Nephron (organoid): Measurements from ENCODE around the gene FXYD4.

Experiments used
- H3K27ac Mint-ChIP-seq, 3 experiments: 2 replicates each; pipeline ENCODE4 v1.8.0; 2020; ENCODE audit warnings: mixed read lengths in 3 of 3, mild to moderate bottlenecking in 2 of 3, moderate library complexity in 1 of 3
- H3K27me3 Mint-ChIP-seq: 2 replicates; pipeline ENCODE4 v1.8.0; 2021; ENCODE audit warnings: low read depth, mild to moderate bottlenecking, moderate library complexity, mixed read lengths
- H3K36me3 Mint-ChIP-seq: 2 replicates; pipeline ENCODE4 v1.8.0; 2020; ENCODE audit warnings: low read depth, mixed read lengths
- H3K4me1 Mint-ChIP-seq: 2 replicates; pipeline ENCODE4 v1.8.0; 2020; ENCODE audit warnings: mixed read lengths
- H3K4me3 Mint-ChIP-seq, 3 experiments: 2 replicates each; pipeline ENCODE4 v1.8.0; 2020; ENCODE audit warnings: mild to moderate bottlenecking in 3 of 3, mixed read lengths in 3 of 3, moderate library complexity in 2 of 3
- H3K9me3 Mint-ChIP-seq: 2 replicates; pipeline ENCODE4 v1.8.0; 2020; ENCODE audit warnings: mixed read lengths
- TF ChIP-seq, protein P1 (sequence below), 3 experiments: fragments of 200-600 bp; sonication (generic); IDR thresholded peaks; one replicate each; pipeline ENCODE4 v1.5.0; 2021; ENCODE audit warnings: antibody characterized with exemption in 3 of 3; ENCODE audit not compliant: unreplicated experiment in 3 of 3

FXYD4 gene

DNA sequence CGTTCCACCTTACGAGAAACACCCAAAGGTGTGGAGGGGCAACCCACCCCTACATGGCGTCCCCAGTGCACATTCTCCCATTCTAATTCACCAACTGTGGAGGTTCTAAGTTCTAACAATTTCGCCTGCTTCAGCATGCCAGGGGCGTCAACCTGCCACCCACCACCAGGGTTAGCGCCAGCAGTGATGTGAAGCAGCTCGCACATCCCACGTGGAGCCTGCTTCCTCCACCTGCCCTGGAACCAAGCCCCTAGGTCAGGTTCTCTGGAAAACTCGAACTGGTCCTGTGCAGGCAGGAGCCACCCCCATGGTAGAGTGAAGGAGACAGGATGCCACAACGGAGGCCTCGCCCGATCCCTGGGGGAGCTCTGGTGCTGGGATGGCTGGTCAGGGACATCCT is 33.3 kb upstream of the FXYD4 start:
- Mint-ChIP-seq H3K36me3 (no peaks in the 10 kb centered on the region), H3K9me3 (no peaks in the 10 kb centered on the region), H3K27ac (peak overlapping the region in 1 of 3 experiments; percentile 24), H3K4me1 (peaks cover 13% of the 10 kb centered on the region), H3K27me3 (peaks cover 15% of the 10 kb centered on the region), H3K4me3 (no peak overlapping the region)
- TF ChIP-seq, protein P1, sequence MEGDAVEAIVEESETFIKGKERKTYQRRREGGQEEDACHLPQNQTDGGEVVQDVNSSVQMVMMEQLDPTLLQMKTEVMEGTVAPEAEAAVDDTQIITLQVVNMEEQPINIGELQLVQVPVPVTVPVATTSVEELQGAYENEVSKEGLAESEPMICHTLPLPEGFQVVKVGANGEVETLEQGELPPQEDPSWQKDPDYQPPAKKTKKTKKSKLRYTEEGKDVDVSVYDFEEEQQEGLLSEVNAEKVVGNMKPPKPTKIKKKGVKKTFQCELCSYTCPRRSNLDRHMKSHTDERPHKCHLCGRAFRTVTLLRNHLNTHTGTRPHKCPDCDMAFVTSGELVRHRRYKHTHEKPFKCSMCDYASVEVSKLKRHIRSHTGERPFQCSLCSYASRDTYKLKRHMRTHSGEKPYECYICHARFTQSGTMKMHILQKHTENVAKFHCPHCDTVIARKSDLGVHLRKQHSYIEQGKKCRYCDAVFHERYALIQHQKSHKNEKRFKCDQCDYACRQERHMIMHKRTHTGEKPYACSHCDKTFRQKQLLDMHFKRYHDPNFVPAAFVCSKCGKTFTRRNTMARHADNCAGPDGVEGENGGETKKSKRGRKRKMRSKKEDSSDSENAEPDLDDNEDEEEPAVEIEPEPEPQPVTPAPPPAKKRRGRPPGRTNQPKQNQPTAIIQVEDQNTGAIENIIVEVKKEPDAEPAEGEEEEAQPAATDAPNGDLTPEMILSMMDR (IDR thresholded peaks at IDR 0.05; ENCODE audit: unreplicated experiment in 3 of 3): no peak

DNA sequence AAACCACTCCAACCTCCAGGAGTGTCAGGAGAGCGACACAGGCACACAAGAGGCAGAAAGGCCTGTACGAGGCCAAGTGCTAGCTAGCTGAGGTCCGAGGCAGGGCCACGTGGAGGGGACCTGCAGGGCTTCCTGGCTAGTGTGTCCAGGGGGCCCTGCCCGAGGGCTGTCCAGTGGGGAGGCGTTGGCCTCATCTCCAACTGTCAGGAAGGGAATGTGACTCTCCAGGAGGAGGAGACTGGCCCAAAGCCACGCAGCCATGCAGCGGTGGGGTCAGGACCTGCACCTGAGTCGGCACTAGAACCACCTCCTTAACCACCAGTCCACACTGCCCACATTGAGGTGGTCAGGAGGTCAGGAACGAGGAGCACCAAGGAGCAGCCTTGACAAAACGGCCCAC is 32.3 kb upstream of the FXYD4 start:
- TF ChIP-seq, protein P1 (IDR thresholded peaks at IDR 0.05; ENCODE audit: unreplicated experiment in 3 of 3): no peak
- Mint-ChIP-seq H3K4me1 (peaks cover 13% of the 10 kb centered on the region), H3K27ac (no peak overlapping the region), H3K27me3 (peaks cover 14% of the 10 kb centered on the region), H3K4me3 (no peak overlapping the region), H3K36me3 (no peaks in the 10 kb centered on the region), H3K9me3 (no peaks in the 10 kb centered on the region)

DNA sequence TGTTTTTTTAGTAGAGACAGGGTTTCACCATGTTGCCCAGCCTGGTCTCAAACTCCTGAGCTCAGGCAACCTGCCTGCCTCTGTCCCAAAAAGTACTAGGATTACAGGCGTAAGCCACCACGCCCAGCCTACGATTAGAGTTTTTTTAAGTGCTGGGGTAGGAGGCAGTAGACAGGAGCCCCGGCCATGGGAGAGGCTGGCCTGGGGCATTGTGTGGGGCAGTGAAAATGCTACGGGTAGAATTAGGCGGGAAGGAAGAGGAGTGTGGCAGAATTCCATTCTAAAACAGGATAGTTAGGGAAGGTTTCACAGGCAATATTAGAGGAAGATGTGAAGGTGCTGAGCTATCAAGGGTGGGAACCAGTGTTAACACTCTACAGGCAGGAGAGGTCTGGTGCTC is 31.3 kb upstream of the FXYD4 start:
- Mint-ChIP-seq H3K36me3 (no peaks in the 10 kb centered on the region), H3K27me3 (peaks cover 14% of the 10 kb centered on the region), H3K4me1 (peaks cover 13% of the 10 kb centered on the region), H3K27ac (no peak overlapping the region), H3K9me3 (no peaks in the 10 kb centered on the region), H3K4me3 (no peak overlapping the region)
- TF ChIP-seq, protein P1 (IDR thresholded peaks at IDR 0.05; ENCODE audit: unreplicated experiment in 3 of 3): no peak

DNA sequence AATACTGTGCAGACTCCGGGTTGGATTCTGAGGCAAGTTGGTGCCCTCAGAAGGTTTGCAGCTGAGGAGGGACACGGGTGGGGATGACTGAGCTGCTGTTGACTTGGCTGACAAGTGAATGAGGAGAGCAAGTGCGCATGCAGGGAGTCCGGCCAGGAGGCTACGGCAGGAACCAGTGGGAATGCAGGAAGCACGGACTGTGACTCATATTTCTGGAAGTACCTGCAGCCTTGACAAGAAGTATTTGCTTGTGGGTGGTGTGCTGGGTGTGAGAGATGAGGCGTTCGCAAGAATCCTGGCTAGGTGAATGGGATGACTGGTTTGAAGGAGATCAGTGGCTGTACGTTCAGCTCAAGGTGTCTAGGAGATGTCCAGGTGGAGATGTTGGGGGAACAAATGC is 30.8 kb upstream of the FXYD4 start:
- peaks cover 14% of the 10 kb centered on the region for H3K27me3 Mint-ChIP-seq
- H3K36me3 Mint-ChIP-seq: no peaks in the 10 kb centered on the region
- H3K27ac Mint-ChIP-seq: no peak overlapping the region
- no peaks in the 10 kb centered on the region for H3K9me3 Mint-ChIP-seq
- TF ChIP-seq, protein P1 (IDR thresholded peaks at IDR 0.05; ENCODE audit: unreplicated experiment in 3 of 3): no peak
- H3K4me3 Mint-ChIP-seq: no peak overlapping the region
- H3K4me1 Mint-ChIP-seq: peaks cover 13% of the 10 kb centered on the region

DNA sequence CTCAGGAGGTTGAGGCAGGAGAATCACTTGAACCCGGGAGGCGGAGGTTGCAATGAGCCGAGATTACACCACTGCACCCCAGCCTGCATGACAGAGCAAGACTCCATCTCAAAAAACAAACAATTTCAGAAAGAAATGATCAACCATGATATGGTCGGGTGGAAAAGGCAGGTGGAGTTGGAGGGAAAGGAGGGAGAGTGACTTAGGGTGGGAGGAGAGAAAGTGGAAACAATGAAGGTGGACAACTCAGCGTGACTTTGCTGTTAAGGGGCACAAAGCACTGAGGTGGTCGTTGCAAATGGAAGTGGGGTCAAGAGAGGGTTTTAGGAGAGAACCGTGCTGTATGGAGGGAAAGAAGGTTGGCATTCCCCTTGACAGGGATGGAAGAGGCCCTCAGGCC is 30.0 kb upstream of the FXYD4 start:
- Mint-ChIP-seq H3K4me1 (peaks cover 13% of the 10 kb centered on the region), H3K27ac (no peak overlapping the region), H3K4me3 (no peak overlapping the region), H3K27me3 (peaks cover 10% of the 10 kb centered on the region), H3K36me3 (no peaks in the 10 kb centered on the region), H3K9me3 (no peaks in the 10 kb centered on the region)
- TF ChIP-seq, protein P1 (IDR thresholded peaks at IDR 0.05; ENCODE audit: unreplicated experiment in 3 of 3): no peak

DNA sequence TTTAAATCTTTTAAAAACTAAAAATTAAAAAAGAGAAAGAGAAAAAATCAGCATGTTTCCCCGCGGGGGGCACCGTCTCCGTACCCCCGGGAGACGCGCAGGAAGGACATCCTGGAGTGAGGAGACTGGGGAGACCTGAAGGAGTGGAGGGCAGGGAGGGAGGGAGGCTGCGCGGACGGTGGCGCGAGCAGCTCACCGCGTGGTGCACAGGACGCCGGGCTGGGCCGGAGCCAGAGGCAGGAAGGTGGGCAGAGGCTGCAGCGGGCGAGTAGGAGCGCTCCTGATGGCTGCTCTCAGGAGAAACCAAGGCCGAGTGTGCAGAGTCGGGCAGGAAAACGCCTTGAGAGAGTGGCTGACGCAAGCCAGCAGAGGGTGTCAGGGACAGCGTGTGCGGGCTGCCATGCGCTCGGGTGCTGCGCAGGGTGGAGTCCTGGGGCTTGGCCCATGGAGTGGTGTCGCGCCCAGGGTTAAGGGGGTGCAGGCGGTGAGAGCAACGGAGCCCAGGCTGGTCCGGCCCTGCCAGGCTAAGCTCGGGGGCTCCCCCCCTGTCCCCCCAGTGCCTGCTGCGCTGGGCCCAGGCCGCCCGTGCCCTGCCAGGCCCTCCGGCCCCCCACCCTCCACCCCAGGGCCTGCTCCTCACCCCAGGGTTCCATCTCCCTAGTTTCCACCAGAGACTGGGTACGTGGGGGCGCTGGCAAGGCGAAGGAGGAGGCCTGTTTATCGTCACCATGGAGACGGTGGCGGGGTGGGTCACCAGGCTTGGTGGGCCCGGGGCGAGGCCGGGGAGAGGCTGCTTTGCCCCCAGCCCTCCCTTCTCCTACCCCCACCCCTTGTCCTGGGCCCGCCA is 28.9 kb upstream of the FXYD4 start:
- Mint-ChIP-seq H3K9me3 (no peaks in the 10 kb centered on the region), H3K4me1 (peaks cover 5% of the 10 kb centered on the region), H3K36me3 (no peaks in the 10 kb centered on the region), H3K27me3 (peaks cover 10% of the 10 kb centered on the region), H3K4me3 (no peak overlapping the region), H3K27ac (no peak overlapping the region)
- TF ChIP-seq, protein P1 (IDR thresholded peaks at IDR 0.05; ENCODE audit: unreplicated experiment in 3 of 3): no peak
